A673 (cell line): ENCODE results near the gene DDX41. TPM values are rescaled to one million over a fixed set of nuclear protein-coding genes. Genes with fewer than 3 reads are reported as not detected.

Source experiments
- BruUV-seq: library from RNA; stranded (reverse); fragments of 400-500 nt; replicated peaks from 2 replicates; lab custom pipeline; 2021; lab: Mats Ljungman, UMichigan
- CTCF ChIA-PET: fragments of 300-600 bp; sonication (Branson Sonifier 250); formaldehyde crosslinking; loops from one replicate; lab custom pipeline; 2022; ENCODE audit warnings: antibody characterized with exemption; lab: Charles Lee
- POLR2A ChIA-PET: fragments of 300-600 bp; sonication (Branson Sonifier 250); formaldehyde crosslinking; loops from one replicate; lab custom pipeline; 2022; ENCODE audit warnings: antibody characterized with exemption; ENCODE audit not compliant: low non-redundant PET; lab: Charles Lee
- DNase-seq: peaks from one replicate; pipeline ENCODE4 v3.0.0-alpha.2; 2015; ENCODE audit warnings: low spot score
- H3K27ac ChIP-seq: fragments of 200-600 bp; sonication (generic); 2 replicates; pipeline ENCODE4 v1.5.1; 2016; ENCODE audit warnings: mixed run types, low read depth, mild to moderate bottlenecking, mixed read lengths, antibody characterized with exemption, low read length; ENCODE audit not compliant: poor library complexity, severe bottlenecking
- H3K27me3 ChIP-seq: fragments of 200-600 bp; sonication (generic); replicated peaks from 2 replicates; pipeline ENCODE4 v1.6.1; 2017; ENCODE audit warnings: mixed run types, low read depth, mild to moderate bottlenecking, mixed read lengths, antibody characterized with exemption, low read length; ENCODE audit not compliant: insufficient read depth, poor library complexity
- H3K36me3 ChIP-seq: fragments of 200-600 bp; sonication (generic); 2 replicates; pipeline ENCODE4 v1.6.1; 2016; ENCODE audit warnings: mixed run types, mild to moderate bottlenecking, mixed read lengths, antibody characterized with exemption, low read length; ENCODE audit not compliant: insufficient read depth, poor library complexity, severe bottlenecking
- H3K4me1 ChIP-seq: fragments of 200-600 bp; sonication (generic); 2 replicates; pipeline ENCODE4 v1.6.1; 2017; ENCODE audit warnings: mixed run types, mild to moderate bottlenecking, mixed read lengths, antibody characterized with exemption, low read length; ENCODE audit not compliant: insufficient read depth, poor library complexity, severe bottlenecking
- H3K4me3 ChIP-seq: fragments of 200-600 bp; sonication (generic); 2 replicates; pipeline ENCODE4 v1.5.1; 2016; ENCODE audit warnings: low read depth, mixed run types, mild to moderate bottlenecking, mixed read lengths, low read length; ENCODE audit not compliant: poor library complexity, severe bottlenecking
- H3K9me3 ChIP-seq: fragments of 200-600 bp; sonication (generic); 2 replicates; pipeline ENCODE4 v1.6.1; 2016; ENCODE audit warnings: mixed run types, low read depth, mild to moderate bottlenecking, mixed read lengths, antibody characterized with exemption, low read length; ENCODE audit not compliant: poor library complexity, severe bottlenecking
- EZH2 ChIP-seq: fragments of 200-600 bp; sonication (generic); IDR thresholded peaks from 2 replicates; pipeline ENCODE4 v1.6.1; 2017; ENCODE audit warnings: borderline replicate concordance, low read depth, mild to moderate bottlenecking, mixed read lengths, antibody characterized with exemption, low read length; ENCODE audit not compliant: poor library complexity, severe bottlenecking
- intact Hi-C: fragments of 100-400 bp; cut with micrococcal nuclease; formaldehyde crosslinking; loops from one replicate; pipeline ENCODE4 v1.10.0; 2022; ENCODE audit not compliant: unreplicated experiment
- total RNA-seq: library from RNA; stranded (reverse); gene quantifications from 2 replicates; pipeline ENCODE4 v1.2.3, GENCODE V29; 2021
- TF ChIP-seq, protein P1 (sequence below): fragments of 300-800, 200-600 bp; sonication (generic); conservative IDR thresholded peaks from 2 replicates; pipeline ENCODE4 v1.5.1; 2017; ENCODE audit warnings: low read depth, mild to moderate bottlenecking, antibody characterized with exemption, low read length, moderate library complexity, mixed read lengths

DDX41 gene
- total RNA-seq, 1 experiment from 2014 or later: 82.3 TPM

DNA sequence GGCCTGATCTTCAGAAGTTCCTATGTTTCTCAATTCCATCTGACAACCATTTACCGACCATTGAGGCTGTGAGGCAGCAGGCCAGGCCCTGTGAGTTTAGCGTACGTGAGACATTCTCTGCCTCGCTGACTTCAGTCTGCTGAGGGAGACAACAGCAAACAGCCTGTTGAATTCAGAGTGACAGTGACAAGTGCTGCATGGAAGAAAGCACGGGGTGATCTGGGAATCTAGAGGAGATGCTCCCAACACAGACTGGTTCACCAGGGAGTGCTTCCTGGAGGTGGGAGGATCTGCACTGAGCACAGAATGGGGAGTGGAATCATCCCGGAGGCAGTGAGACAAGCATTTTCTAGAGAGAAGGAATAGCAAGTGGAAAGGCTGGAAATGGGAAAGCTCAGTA is 10.0 kb upstream of the DDX41 start:
- H3K9me3 ChIP-seq: no peaks in the 10 kb centered on the region
- peaks cover 26% of the 10 kb centered on the region for H3K36me3 ChIP-seq
- H3K27me3 ChIP-seq: no peaks in the 10 kb centered on the region
- POLR2A ChIA-PET: no interaction called here
- no peak overlapping the region for H3K4me3 ChIP-seq
- no peak for DNase-seq
- TF ChIP-seq EZH2: no peak
- TF ChIP-seq, protein P1, sequence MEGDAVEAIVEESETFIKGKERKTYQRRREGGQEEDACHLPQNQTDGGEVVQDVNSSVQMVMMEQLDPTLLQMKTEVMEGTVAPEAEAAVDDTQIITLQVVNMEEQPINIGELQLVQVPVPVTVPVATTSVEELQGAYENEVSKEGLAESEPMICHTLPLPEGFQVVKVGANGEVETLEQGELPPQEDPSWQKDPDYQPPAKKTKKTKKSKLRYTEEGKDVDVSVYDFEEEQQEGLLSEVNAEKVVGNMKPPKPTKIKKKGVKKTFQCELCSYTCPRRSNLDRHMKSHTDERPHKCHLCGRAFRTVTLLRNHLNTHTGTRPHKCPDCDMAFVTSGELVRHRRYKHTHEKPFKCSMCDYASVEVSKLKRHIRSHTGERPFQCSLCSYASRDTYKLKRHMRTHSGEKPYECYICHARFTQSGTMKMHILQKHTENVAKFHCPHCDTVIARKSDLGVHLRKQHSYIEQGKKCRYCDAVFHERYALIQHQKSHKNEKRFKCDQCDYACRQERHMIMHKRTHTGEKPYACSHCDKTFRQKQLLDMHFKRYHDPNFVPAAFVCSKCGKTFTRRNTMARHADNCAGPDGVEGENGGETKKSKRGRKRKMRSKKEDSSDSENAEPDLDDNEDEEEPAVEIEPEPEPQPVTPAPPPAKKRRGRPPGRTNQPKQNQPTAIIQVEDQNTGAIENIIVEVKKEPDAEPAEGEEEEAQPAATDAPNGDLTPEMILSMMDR: no peak
- intact Hi-C loops: no loop called here
- CTCF ChIA-PET: no interaction called here
- BruUV-seq: no TSS peak
- no peaks in the 10 kb centered on the region for H3K4me1 ChIP-seq
- H3K27ac ChIP-seq: no peak overlapping the region

DNA sequence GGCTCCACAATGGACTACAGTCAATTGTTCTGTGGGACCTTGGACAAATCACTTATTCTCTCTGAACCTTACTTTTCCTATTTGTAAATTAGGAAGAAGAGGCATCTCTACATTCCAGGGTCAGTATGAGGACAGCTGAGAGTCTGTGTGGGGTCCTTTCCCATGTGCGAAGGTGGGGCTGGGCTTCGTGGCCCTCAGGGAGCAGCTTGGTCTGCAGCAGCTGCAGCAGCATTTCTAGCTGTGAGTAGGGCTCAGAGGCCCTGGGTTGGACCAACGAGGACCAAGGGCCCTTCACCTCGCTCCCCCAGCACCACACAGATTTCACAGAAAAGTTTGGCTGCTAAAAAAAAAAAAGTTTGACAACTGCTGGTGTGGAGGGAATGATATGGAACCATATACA is 9.4 kb upstream of the DDX41 start:
- no TSS peak for BruUV-seq
- ChIA-PET POLR2A (no interaction called here), CTCF (no interaction called here)
- no peak overlapping the region for H3K27ac ChIP-seq
- TF ChIP-seq EZH2: no peak
- TF ChIP-seq, protein P1: no peak
- H3K4me1 ChIP-seq: no peaks in the 10 kb centered on the region
- H3K27me3 ChIP-seq: no peaks in the 10 kb centered on the region
- H3K36me3 ChIP-seq: peaks cover 26% of the 10 kb centered on the region
- H3K4me3 ChIP-seq: no peak overlapping the region
- DNase-seq: no peak
- no peaks in the 10 kb centered on the region for H3K9me3 ChIP-seq
- intact Hi-C loops: no loop called here

DNA sequence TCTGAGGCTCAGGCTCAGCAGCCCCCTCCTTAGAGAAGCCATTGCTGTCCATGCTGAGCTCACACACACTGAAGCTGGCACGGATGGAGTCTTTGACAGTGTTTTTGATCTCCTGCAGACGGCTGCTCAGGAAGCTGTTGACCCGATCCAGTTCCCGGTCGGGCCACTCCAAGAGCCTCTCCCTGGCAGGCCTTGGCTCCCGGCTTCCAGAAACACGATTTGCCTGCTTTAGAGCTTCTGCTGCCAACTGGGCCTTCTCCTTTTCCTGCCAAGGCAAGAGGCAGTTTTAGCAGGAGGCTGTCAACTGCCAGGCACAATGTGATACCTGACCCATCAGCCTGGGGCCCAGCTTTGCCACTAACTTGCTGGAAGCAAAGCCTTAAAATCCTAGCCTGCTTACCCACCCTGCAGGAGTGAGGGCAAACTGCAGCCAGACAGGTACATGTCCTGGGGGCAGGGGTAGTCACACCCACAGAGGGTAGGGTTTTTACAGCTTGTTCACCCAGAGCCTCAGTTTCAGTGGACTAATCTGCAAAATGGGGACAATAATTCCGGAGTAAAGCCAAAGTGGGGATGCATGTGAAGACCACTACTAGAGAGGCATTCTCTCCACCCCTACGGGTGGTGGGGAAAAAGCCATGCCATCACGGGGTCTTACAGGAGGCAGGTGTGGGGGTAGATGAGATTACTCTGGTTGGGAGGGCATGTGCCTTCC is 8.3 kb upstream of the DDX41 start:
- CTCF ChIA-PET: no interaction called here
- BruUV-seq: no TSS peak
- H3K36me3 ChIP-seq: peaks cover 24% of the 10 kb centered on the region

More for the DNA sequence above, 8.3 kb upstream of the DDX41 start:
- Histone ChIP-seq H3K27ac (no peak overlapping the region), H3K4me1 (no peaks in the 10 kb centered on the region), H3K27me3 (no peaks in the 10 kb centered on the region), H3K4me3 (no peak overlapping the region), H3K9me3 (no peaks in the 10 kb centered on the region)
- intact Hi-C loops: no loop called here
- no peak for TF ChIP-seq EZH2
- TF ChIP-seq, protein P1: no peak
- no peak for DNase-seq
- POLR2A ChIA-PET: no interaction called here
